NCI-H1417 (cell line): ENCODE data around the gene GLOD5.

Experiments used
- DNase-seq, 3 experiments: peaks; one replicate each; lab custom pipeline; 2025; lab: John Stamatoyannopoulos, UW

GLOD5 gene

GRCh38 chrX:48761674-48762471, at the start of gene GLOD5:
TSS of gene GLOD5 (plus strand) at chrX:48761747. CDS start at chrX:48761791, 44 bp downstream.
- peak; percentile 7 to 77 (median 54) for DNase-seq

GRCh38 chrX:48711929-48712505, 49.5 kb upstream of the GLOD5 start:
- DNase-seq = no peak

- DNase-seq = no peak
These were observed 47.7 kb upstream of the GLOD5 start for GRCh38 chrX:48713847-48714246.

- DNase-seq = no peak
These were observed 47.0 kb upstream of the GLOD5 start for GRCh38 chrX:48714573-48714972.

- no peak for DNase-seq
These were observed 46.5 kb upstream of the GLOD5 start for GRCh38 chrX:48715072-48715471.

- no peak for DNase-seq
These were observed 45.6 kb upstream of the GLOD5 start for GRCh38 chrX:48715876-48716502.

- no peak for DNase-seq
These were observed 41.6 kb upstream of the GLOD5 start for GRCh38 chrX:48719958-48720357.

- no peak for DNase-seq
These were observed 40.8 kb upstream of the GLOD5 start for GRCh38 chrX:48720577-48721250.

GRCh38 chrX:48721916-48722315, 39.6 kb upstream of the GLOD5 start:
- DNase-seq = no peak

- no peak for DNase-seq
These were observed 35.0 kb upstream of the GLOD5 start for GRCh38 chrX:48726596-48726995.

GRCh38 chrX:48728653-48729052, 32.9 kb upstream of the GLOD5 start:
- DNase-seq = no peak

GRCh38 chrX:48736303-48736702, 25.2 kb upstream of the GLOD5 start:
- DNase-seq = no peak

GRCh38 chrX:48736878-48737212, 24.7 kb upstream of the GLOD5 start:
- DNase-seq = no peak

GRCh38 chrX:48737213-48737938, 24.2 kb upstream of the GLOD5 start:
- peak; percentile 92 to 98 (median 94) for DNase-seq

GRCh38 chrX:48737940-48738339, 23.6 kb upstream of the GLOD5 start:
- peak in 1 of 3 experiments; percentile 42 for DNase-seq

GRCh38 chrX:48741834-48742233, 19.7 kb upstream of the GLOD5 start:
- no peak for DNase-seq

GRCh38 chrX:48745222-48745621, 16.3 kb upstream of the GLOD5 start:
- DNase-seq = no peak

GRCh38 chrX:48747415-48748016, 14.0 kb upstream of the GLOD5 start:
- DNase-seq = no peak

GRCh38 chrX:48749182-48749581, 12.4 kb upstream of the GLOD5 start:
- DNase-seq = no peak

GRCh38 chrX:48751343-48751742, 10.2 kb upstream of the GLOD5 start:
- no peak for DNase-seq

GRCh38 chrX:48752498-48752897, 9.0 kb upstream of the GLOD5 start:
- DNase-seq = no peak
